Transverse colon (tissue), 4 donors: ENCODE data around the gene FGFBP2. TPM values are rescaled to one million over a fixed set of nuclear protein-coding genes. Genes with fewer than 3 reads are reported as not detected.

Source experiments
- DNase-seq: peaks from one replicate; pipeline ENCODE4 v3.0.0-alpha.2; 2019
- H3K27ac ChIP-seq, 4 donors: fragments of 200-600 bp; sonication (generic); 2 replicates each; pipeline ENCODE4 v1.5.1; 2016 to 2018; ENCODE audit warnings: inconsistent platforms in 4 of 4
- H3K27me3 ChIP-seq: fragments of 200-600 bp; sonication (generic); 2 replicates; pipeline ENCODE4 v1.5.1; 2017; ENCODE audit warnings: inconsistent platforms
- H3K36me3 ChIP-seq, 4 donors: fragments of 200-600 bp; sonication (generic); 2 replicates each; pipeline ENCODE4 v1.5.1; 2017 to 2019; ENCODE audit warnings: inconsistent platforms in 4 of 4
- H3K4me1 ChIP-seq, 4 donors: fragments of 200-600 bp; sonication (generic); 2 replicates each; pipeline ENCODE4 v1.5.1; 2017 to 2020; ENCODE audit warnings: inconsistent platforms in 4 of 4
- H3K4me3 ChIP-seq, 4 donors: fragments of 200-600 bp; sonication (generic); 1 replicate in 1 of 4; 2 replicates in 3 of 4; pipeline versions ENCODE4 v1.5.1 to v1.6.1; 2017 to 2019; ENCODE audit warnings: inconsistent platforms in 4 of 4
- H3K9me3 ChIP-seq, 2 donors: fragments of 200-600 bp; sonication (generic); 2 replicates each; pipeline ENCODE4 v1.5.1; 2017 to 2019; ENCODE audit warnings: inconsistent platforms in 2 of 2
- EP300 ChIP-seq: sonication (generic); formaldehyde crosslinking; IDR thresholded peaks from one replicate; pipeline ENCODE4 v1.6.1; 2017; ENCODE audit warnings: antibody characterized with exemption, low read depth
- POLR2A ChIP-seq: fragments of 450-650 bp; IDR thresholded peaks from one replicate; pipeline ENCODE4 v1.6.1; 2016; ENCODE audit warnings: antibody characterized with exemption, mild to moderate bottlenecking, moderate library complexity
- POLR2AphosphoS5 ChIP-seq, 3 donors: sonication (generic); formaldehyde crosslinking; IDR thresholded peaks; one replicate each; pipeline ENCODE4 v1.6.1; 2016; ENCODE audit warnings: antibody characterized with exemption in 3 of 3
- WGBS, 2 donors: methylation state at CpG; one replicate each; pipeline ENCODE4 v1.1.5; 2018; ENCODE audit warnings: low coverage in 1 of 2; 5-methylcytosine and 5-hydroxymethylcytosine counted together
- in situ Hi-C, 4 donors: fragments of 200-750 bp; cut with MboI; loops; one replicate each; pipeline versions ENCODE4 v1.15.0 to v1.15.1; 2017; ENCODE audit warnings: low sequenced_read_pairs in 3 of 4, low pct_ligation_motif_present in 1 of 4, low pct_unique_long_range_greater_than_20kb in 1 of 4
- intact Hi-C: fragments of 100-400 bp; cut with DNase I; formaldehyde crosslinking; loops from one replicate; pipeline ENCODE4 v1.15.1; 2023; ENCODE audit warnings: low total_unique reads
- total RNA-seq, 4 donors: library from RNA; depleted of rRNA; stranded (reverse); fragments of >200 nt; gene quantifications; one replicate each; pipeline ENCODE4 v1.1.0, GENCODE V29; 2016
- TF ChIP-seq, protein P1 (sequence below), 5 experiments: fragments of 200-600 bp in 3 of 5; fragments of 450-650 bp in 2 of 5; sonication (generic) in 3 of 5; IDR thresholded peaks; 1 replicate in 2 of 5; 2 replicates in 3 of 5; pipeline ENCODE4 v1.5.1; 2016 to 2017; ENCODE audit warnings: antibody characterized with exemption in 5 of 5, inconsistent platforms in 3 of 5, mild to moderate bottlenecking in 2 of 5, moderate library complexity in 1 of 5

Gene FGFBP2
- total RNA-seq, 4 donors from 2014 or later, result 2.2 to 5.6 TPM; not detected in 2

GRCh38 chr4:15913631-15913970 lies 49.4 kb downstream of the FGFBP2 start:
- H3K27ac ChIP-seq, result no peak overlapping the region
- no peak overlapping the region for H3K4me3 ChIP-seq
- H3K36me3 ChIP-seq, result no peaks in the 10 kb centered on the region
- no peaks in the 10 kb centered on the region for H3K9me3 ChIP-seq
- H3K4me1 ChIP-seq, result peaks cover 0 to 6% (median 2%) of the 10 kb centered on the region in 4 donors
- WGBS, 2 donors, result 39 to 67% methylated on average over 1 to 2 of the region's 2 CpGs
- no peak for DNase-seq
- in situ Hi-C loops, result no loop called here
- no peaks in the 10 kb centered on the region for H3K27me3 ChIP-seq
- intact Hi-C loops, result no loop called here
- no peak for TF ChIP-seq POLR2AphosphoS5 (IDR thresholded peaks at IDR 0.05)
- TF ChIP-seq, protein P1, sequence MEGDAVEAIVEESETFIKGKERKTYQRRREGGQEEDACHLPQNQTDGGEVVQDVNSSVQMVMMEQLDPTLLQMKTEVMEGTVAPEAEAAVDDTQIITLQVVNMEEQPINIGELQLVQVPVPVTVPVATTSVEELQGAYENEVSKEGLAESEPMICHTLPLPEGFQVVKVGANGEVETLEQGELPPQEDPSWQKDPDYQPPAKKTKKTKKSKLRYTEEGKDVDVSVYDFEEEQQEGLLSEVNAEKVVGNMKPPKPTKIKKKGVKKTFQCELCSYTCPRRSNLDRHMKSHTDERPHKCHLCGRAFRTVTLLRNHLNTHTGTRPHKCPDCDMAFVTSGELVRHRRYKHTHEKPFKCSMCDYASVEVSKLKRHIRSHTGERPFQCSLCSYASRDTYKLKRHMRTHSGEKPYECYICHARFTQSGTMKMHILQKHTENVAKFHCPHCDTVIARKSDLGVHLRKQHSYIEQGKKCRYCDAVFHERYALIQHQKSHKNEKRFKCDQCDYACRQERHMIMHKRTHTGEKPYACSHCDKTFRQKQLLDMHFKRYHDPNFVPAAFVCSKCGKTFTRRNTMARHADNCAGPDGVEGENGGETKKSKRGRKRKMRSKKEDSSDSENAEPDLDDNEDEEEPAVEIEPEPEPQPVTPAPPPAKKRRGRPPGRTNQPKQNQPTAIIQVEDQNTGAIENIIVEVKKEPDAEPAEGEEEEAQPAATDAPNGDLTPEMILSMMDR (IDR thresholded peaks at IDR 0.05), result no peak
- no peak for TF ChIP-seq EP300
- TF ChIP-seq POLR2A, result no peak

GRCh38 chr4:15912961-15913630 lies 49.9 kb downstream of the FGFBP2 start:
- TF ChIP-seq POLR2AphosphoS5 (IDR thresholded peaks at IDR 0.05), result no peak
- TF ChIP-seq, protein P1 (IDR thresholded peaks at IDR 0.05), result no peak
- no peak for TF ChIP-seq EP300
- no peak for TF ChIP-seq POLR2A
- Histone ChIP-seq H3K4me3 (no peak overlapping the region), H3K4me1 (peaks cover 0 to 4% (median 2%) of the 10 kb centered on the region in 4 donors), H3K27ac (no peak overlapping the region), H3K9me3 (no peaks in the 10 kb centered on the region), H3K36me3 (no peaks in the 10 kb centered on the region), H3K27me3 (no peaks in the 10 kb centered on the region)
- WGBS, 2 donors, result 63 to 67% methylated on average over 5 to 8 of the region's 8 CpGs
- DNase-seq, result no peak
- in situ Hi-C loops, result no loop called here
- intact Hi-C loops, result no loop called here

- TF ChIP-seq, protein P1 (IDR thresholded peaks at IDR 0.05), result no peak
- no peak for TF ChIP-seq EP300
- no peak for TF ChIP-seq POLR2AphosphoS5 (IDR thresholded peaks at IDR 0.05)
- no peak for TF ChIP-seq POLR2A
- Histone ChIP-seq H3K4me1 (no peaks in the 10 kb centered on the region), H3K4me3 (no peak overlapping the region), H3K27ac (no peak overlapping the region), H3K36me3 (no peaks in the 10 kb centered on the region), H3K27me3 (no peaks in the 10 kb centered on the region), H3K9me3 (no peaks in the 10 kb centered on the region)
- 44 to 71% methylated on average over 4 to 7 of the region's 7 CpGs for WGBS, 2 donors
- intact Hi-C loops (no loop called here), in situ Hi-C loops (no loop called here)
- no peak for DNase-seq
These were observed 50.7 kb downstream of the FGFBP2 start for GRCh38 chr4:15912236-15912635.

Other genes with a start within 250 kb of the FGFBP2 start
- gene CD38, start 184.8 kb downstream of the FGFBP2 start, total RNA-seq, result 1 to 10 TPM in 3 of 4 donors, not detected in 1; 2.7 to 7.5 (median 3.4) TPM
- 10 to 100 TPM in 2 of 4 donors, 1 to 10 TPM in 2; 7.0 to 12.6 (median 10.1) TPM for gene FGFBP1, start 24.4 kb downstream of the FGFBP2 start, total RNA-seq
- gene PROM1, start 120.8 kb upstream of the FGFBP2 start, total RNA-seq, result 100 to 1,000 TPM in 3 of 4 donors, 10 to 100 TPM in 1; 35.2 to 236 (median 170) TPM